Stimulated activated naive CD8-positive, alpha-beta T cell treated with anti-CD3 and anti-CD28 coated beads, Interleukin-15, Interleukin-2, amounts not matched to agents 100 U/mL and 50 U/mL, for 24 hours (primary cell): Measurements from ENCODE around the gene SLC5A4.
"Not testable (repeated sequence)": the region's sequence is repeated elsewhere in the genome, so short reads cannot be mapped to it uniquely, and the experiment has no call there.

ENCODE experiments used
- ATAC-seq: fragments of 150-1000 bp; cut with Tn5 transposase; one replicate; pipeline ENCODE4 v1.10.0; 2021
- DNase-seq: peaks from one replicate; pipeline ENCODE4 v3.0.0; 2021

Gene SLC5A4

GRCh38 chr22:32255217-32255616 is at the start of gene SLC5A4:
Gene SLC5A4 (minus strand): TSS chr22:32255347. CDS start chr22:32255329, 18 bp downstream.
- ATAC-seq: no peak

GRCh38 chr22:32293921-32294320 is 38.8 kb upstream of the SLC5A4 start:
- DNase-seq, ATAC-seq: not testable (repeated sequence)

More at GRCh38 chr22:32255217-32255616, at the start of gene SLC5A4:
- DNase-seq: no peak

GRCh38 chr22:32286290-32286840 is 31.2 kb upstream of the SLC5A4 start:
- DNase-seq (no peak), ATAC-seq (no peak)

- ATAC-seq (no peak), DNase-seq (no peak)
Measured at GRCh38 chr22:32281072-32281471, 25.9 kb upstream of the SLC5A4 start.

GRCh38 chr22:32275353-32275752 is 20.2 kb upstream of the SLC5A4 start:
- not testable (repeated sequence) for ATAC-seq, DNase-seq

GRCh38 chr22:32271389-32271788 is 16.2 kb upstream of the SLC5A4 start:
- ATAC-seq (no peak), DNase-seq (no peak)

- DNase-seq (no peak), ATAC-seq (no peak)
Measured at GRCh38 chr22:32270641-32271369, 15.7 kb upstream of the SLC5A4 start.

GRCh38 chr22:32269316-32269715 is 14.2 kb upstream of the SLC5A4 start:
- DNase-seq (no peak), ATAC-seq (no peak)

GRCh38 chr22:32267011-32267410 is 11.9 kb upstream of the SLC5A4 start:
- DNase-seq (no peak), ATAC-seq (no peak)

GRCh38 chr22:32265882-32266767 is 11.0 kb upstream of the SLC5A4 start:
- ATAC-seq: peak; percentile 92
- peak; percentile 80 for DNase-seq

- not testable (repeated sequence) for ATAC-seq
Measured at GRCh38 chr22:32263678-32264077, 8.5 kb upstream of the SLC5A4 start.

GRCh38 chr22:32261306-32261705 is 6.2 kb upstream of the SLC5A4 start:
- DNase-seq (no peak), ATAC-seq (no peak)

More at GRCh38 chr22:32263678-32264077, 8.5 kb upstream of the SLC5A4 start:
- not testable (repeated sequence) for DNase-seq

- DNase-seq (no peak), ATAC-seq (no peak)
Measured at GRCh38 chr22:32258791-32259190, 3.6 kb upstream of the SLC5A4 start.

- no peak for DNase-seq
Measured at GRCh38 chr22:32255726-32256125, 579 bp upstream of the SLC5A4 start.

GRCh38 chr22:32249231-32249630 is 5.9 kb downstream of the SLC5A4 start:
- no peak for DNase-seq

More at GRCh38 chr22:32255726-32256125, 579 bp upstream of the SLC5A4 start:
- no peak for ATAC-seq

GRCh38 chr22:32248276-32248675 is 6.9 kb downstream of the SLC5A4 start:
- DNase-seq (no peak), ATAC-seq (no peak)

More at GRCh38 chr22:32249231-32249630, 5.9 kb downstream of the SLC5A4 start:
- no peak for ATAC-seq

GRCh38 chr22:32246166-32246565 is 9.0 kb downstream of the SLC5A4 start:
- no peak for ATAC-seq
- DNase-seq: no peak

GRCh38 chr22:32245042-32245441 is 10.1 kb downstream of the SLC5A4 start:
- ATAC-seq (no peak), DNase-seq (no peak)

GRCh38 chr22:32244547-32244946 is 10.6 kb downstream of the SLC5A4 start:
- no peak for DNase-seq
- ATAC-seq: no peak

- no peak for ATAC-seq
Measured at GRCh38 chr22:32240461-32240860, 14.7 kb downstream of the SLC5A4 start.

GRCh38 chr22:32237906-32238305 is 17.2 kb downstream of the SLC5A4 start:
- ATAC-seq (no peak), DNase-seq (no peak)

More at GRCh38 chr22:32240461-32240860, 14.7 kb downstream of the SLC5A4 start:
- DNase-seq: no peak

GRCh38 chr22:32236970-32237369 is 18.2 kb downstream of the SLC5A4 start:
- ATAC-seq: no peak
- no peak for DNase-seq

- ATAC-seq: no peak
- DNase-seq: no peak
Measured at GRCh38 chr22:32233091-32233490, 22.1 kb downstream of the SLC5A4 start.
